ENCODE measurements around the gene LUC7L2. TPM values are rescaled to one million over a fixed set of nuclear protein-coding genes. Genes with fewer than 3 reads are reported as not detected.

The LUC7L2 gene
- total and polyA plus RNA-seq, 9 of the 15 experiments (the other 6 are each of a cell fraction or from before 2014, with no cell fraction given): 56.1 to 207 (median 141) TPM

GRCh38 chr7:139341776-139342226 is 17.9 kb upstream of the LUC7L2 start (continued):
- no peak for TF ChIP-seq ZBTB33 (CRISPR knock-in tag; IDR thresholded peaks at IDR 0.05)
- TF ChIP-seq DPF2 (IDR thresholded peaks at IDR 0.05): no peak
- no peak for TF ChIP-seq ZNF696 (CRISPR knock-in tag; conservative IDR thresholded peaks at IDR 0.05)
- TF ChIP-seq SRF (CRISPR knock-in tag; IDR thresholded peaks at IDR 0.05): 0 out of 4 replicates have a peak, but pooled peaks of 1 of the 2 experiments have one; percentile 24
- TF ChIP-seq BACH1 (tag; IDR thresholded peaks at IDR 0.05): no peak
- TF ChIP-seq, protein P1, sequence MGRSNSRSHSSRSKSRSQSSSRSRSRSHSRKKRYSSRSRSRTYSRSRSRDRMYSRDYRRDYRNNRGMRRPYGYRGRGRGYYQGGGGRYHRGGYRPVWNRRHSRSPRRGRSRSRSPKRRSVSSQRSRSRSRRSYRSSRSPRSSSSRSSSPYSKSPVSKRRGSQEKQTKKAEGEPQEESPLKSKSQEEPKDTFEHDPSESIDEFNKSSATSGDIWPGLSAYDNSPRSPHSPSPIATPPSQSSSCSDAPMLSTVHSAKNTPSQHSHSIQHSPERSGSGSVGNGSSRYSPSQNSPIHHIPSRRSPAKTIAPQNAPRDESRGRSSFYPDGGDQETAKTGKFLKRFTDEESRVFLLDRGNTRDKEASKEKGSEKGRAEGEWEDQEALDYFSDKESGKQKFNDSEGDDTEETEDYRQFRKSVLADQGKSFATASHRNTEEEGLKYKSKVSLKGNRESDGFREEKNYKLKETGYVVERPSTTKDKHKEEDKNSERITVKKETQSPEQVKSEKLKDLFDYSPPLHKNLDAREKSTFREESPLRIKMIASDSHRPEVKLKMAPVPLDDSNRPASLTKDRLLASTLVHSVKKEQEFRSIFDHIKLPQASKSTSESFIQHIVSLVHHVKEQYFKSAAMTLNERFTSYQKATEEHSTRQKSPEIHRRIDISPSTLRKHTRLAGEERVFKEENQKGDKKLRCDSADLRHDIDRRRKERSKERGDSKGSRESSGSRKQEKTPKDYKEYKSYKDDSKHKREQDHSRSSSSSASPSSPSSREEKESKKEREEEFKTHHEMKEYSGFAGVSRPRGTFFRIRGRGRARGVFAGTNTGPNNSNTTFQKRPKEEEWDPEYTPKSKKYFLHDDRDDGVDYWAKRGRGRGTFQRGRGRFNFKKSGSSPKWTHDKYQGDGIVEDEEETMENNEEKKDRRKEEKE (IDR thresholded peaks at IDR 0.05; ENCODE audit: borderline replicate concordance in 1 of 2, control insufficient read depth in 1 of 2, low read depth in 2 of 2, low read length in 1 of 2): 0 out of 4 replicates have a peak, but pooled peaks have one; percentile 8 to 21
- TF ChIP-seq MNT (conservative IDR thresholded peaks at IDR 0.05): peak in 1 of 2 experiments; percentile 8; a peak in 1 of 4 replicates
- TF ChIP-seq ATF6 (CRISPR knock-in tag; IDR thresholded peaks at IDR 0.05): no peak; the same call in 1 of the 2 replicates
- no peak for TF ChIP-seq PTTG1 (tag; IDR thresholded peaks at IDR 0.05; ENCODE audit: low read depth)
- no peak for TF ChIP-seq HDAC8 (tag; IDR thresholded peaks at IDR 0.05)
- 0 out of 4 replicates have a peak, but pooled peaks of 1 of the 2 experiments have one; percentile 24 for TF ChIP-seq NRF1 (conservative IDR thresholded peaks at IDR 0.05 in 1 of 2, IDR thresholded peaks at IDR 0.05 in 1 of 2)
- no peak for TF ChIP-seq TFE3 (CRISPR knock-in tag; IDR thresholded peaks at IDR 0.05)
- peak; percentile 78; the same call in 1 of the 2 replicates for TF ChIP-seq ZC3H4 (CRISPR knock-in tag; IDR thresholded peaks at IDR 0.05; ENCODE audit: borderline replicate concordance)
- TF ChIP-seq RAD21 (CRISPR knock-in tag; conservative IDR thresholded peaks at IDR 0.05 in 1 of 2, IDR thresholded peaks at IDR 0.05 in 1 of 2): no peak
- TF ChIP-seq ZKSCAN8 (CRISPR knock-in tag; IDR thresholded peaks at IDR 0.05): no peak
- 0 out of 2 replicates have a peak, but pooled peaks have one; percentile 35 for TF ChIP-seq ZNF561 (CRISPR knock-in tag; conservative IDR thresholded peaks at IDR 0.05)
